BE2C (cell line): ENCODE measurements around the gene KATNIP.

Source experiments
- DNase-seq: peaks from one replicate; pipeline ENCODE4 v3.0.0-alpha.2; 2020
- H3K27me3 ChIP-seq: fragments of 250-450 bp; sonication (Bioruptor Pico); 2 replicates; pipeline ENCODE4 v1.5.1; 2020; ENCODE audit warnings: mild to moderate bottlenecking
- H3K36me3 ChIP-seq: fragments of 250-450 bp; sonication (Bioruptor Pico); 2 replicates; pipeline ENCODE4 v1.5.1; 2020; ENCODE audit warnings: mild to moderate bottlenecking
- H3K4me1 ChIP-seq: fragments of 250-450 bp; sonication (Bioruptor Pico); 2 replicates; pipeline ENCODE4 v1.5.1; 2020
- H3K4me3 ChIP-seq: 2 replicates; pipeline ENCODE4 v1.5.1; 2011; ENCODE audit warnings: low read depth, low read length
- H3K9me3 ChIP-seq: fragments of 250-450 bp; sonication (Bioruptor Pico); 2 replicates; pipeline ENCODE4 v1.5.1; 2020
- CTCF ChIP-seq: IDR thresholded peaks from 2 replicates; pipeline ENCODE4 v1.5.1; 2012; ENCODE audit warnings: mild to moderate bottlenecking, low read depth, low read length

The KATNIP gene

GRCh38 chr16:27551036-27551435, 1.1 kb downstream of the KATNIP start:
- Histone ChIP-seq H3K4me3 (no peak overlapping the region; the same call in 1 of the 2 replicates), H3K4me1 (peaks cover 6% of the 10 kb centered on the region), H3K27me3 (no peaks in the 10 kb centered on the region), H3K9me3 (no peaks in the 10 kb centered on the region), H3K36me3 (peaks cover 8% of the 10 kb centered on the region; the same call in 1 of the 2 replicates)
- TF ChIP-seq CTCF: no peak
- DNase-seq: no peak

GRCh38 chr16:27556471-27556870, 6.5 kb downstream of the KATNIP start:
- DNase-seq: no peak
- Histone ChIP-seq H3K4me1 (no peaks in the 10 kb centered on the region), H3K4me3 (no peak overlapping the region), H3K36me3 (no peaks in the 10 kb centered on the region), H3K27me3 (no peaks in the 10 kb centered on the region), H3K9me3 (no peaks in the 10 kb centered on the region)
- no peak for TF ChIP-seq CTCF

GRCh38 chr16:27558434-27558833, 8.5 kb downstream of the KATNIP start:
- DNase-seq: no peak
- Histone ChIP-seq H3K36me3 (no peaks in the 10 kb centered on the region), H3K9me3 (no peaks in the 10 kb centered on the region), H3K27me3 (no peaks in the 10 kb centered on the region), H3K4me3 (no peak overlapping the region), H3K4me1 (no peaks in the 10 kb centered on the region)
- TF ChIP-seq CTCF: no peak

- H3K27me3 ChIP-seq: no peaks in the 10 kb centered on the region
- no peak for TF ChIP-seq CTCF
- H3K4me3 ChIP-seq: no peak overlapping the region
- DNase-seq: no peak
- H3K36me3 ChIP-seq: no peaks in the 10 kb centered on the region
- no peaks in the 10 kb centered on the region for H3K4me1 ChIP-seq
- H3K9me3 ChIP-seq: no peaks in the 10 kb centered on the region
Measured at GRCh38 chr16:27558932-27559331, 9.0 kb downstream of the KATNIP start.

GRCh38 chr16:27561216-27561615, 11.3 kb downstream of the KATNIP start:
- H3K4me1 ChIP-seq: no peaks in the 10 kb centered on the region
- H3K36me3 ChIP-seq: no peaks in the 10 kb centered on the region
- DNase-seq: no peak
- no peak overlapping the region for H3K4me3 ChIP-seq
- no peak for TF ChIP-seq CTCF
- H3K27me3 ChIP-seq: no peaks in the 10 kb centered on the region
- no peaks in the 10 kb centered on the region for H3K9me3 ChIP-seq

- H3K27me3 ChIP-seq: no peaks in the 10 kb centered on the region
- no peaks in the 10 kb centered on the region for H3K36me3 ChIP-seq
- H3K4me1 ChIP-seq: no peaks in the 10 kb centered on the region
- H3K4me3 ChIP-seq: no peak overlapping the region
- DNase-seq: no peak
- H3K9me3 ChIP-seq: no peaks in the 10 kb centered on the region
- no peak for TF ChIP-seq CTCF
Measured at GRCh38 chr16:27564224-27564623, 14.3 kb downstream of the KATNIP start.
